Measurements from ENCODE around the gene CCDC57. TPM values are rescaled to one million over a fixed set of nuclear protein-coding genes. Genes with fewer than 3 reads are reported as not detected.

The CCDC57 gene
- total RNA-seq, 4 donors from 2014 or later: 7.9 to 22.1 (median 9.8) TPM

GRCh38 chr17:82090549-82091263 lies 121.9 kb downstream of the CCDC57 start:
- WGBS, 2 donors: 88% methylated on average over 3 to 14 of the region's 29 CpGs
- Histone ChIP-seq H3K27ac (no peak overlapping the region), H3K9me3 (no peaks in the 10 kb centered on the region), H3K4me3 (no peak overlapping the region), H3K27me3 (no peaks in the 10 kb centered on the region), H3K4me1 (peaks cover 0 to 8% (median 4%) of the 10 kb centered on the region in 3 donors), H3K36me3 (peaks cover 93 to 100% (median 94%) of the 10 kb centered on the region in 3 donors)
- intact Hi-C loops (cut with DNase I): no loop called here
- DNase-seq: no peak
- TF ChIP-seq POLR2A (IDR thresholded peaks at IDR 0.05): no peak
- no peak for TF ChIP-seq CTCF (IDR thresholded peaks at IDR 0.05)

GRCh38 chr17:82089723-82090548 lies 122.7 kb downstream of the CCDC57 start:
- Histone ChIP-seq H3K27ac (no peak overlapping the region), H3K9me3 (no peaks in the 10 kb centered on the region), H3K4me1 (no peaks in the 10 kb centered on the region), H3K36me3 (peaks cover 95 to 100% (median 96%) of the 10 kb centered on the region in 3 donors), H3K4me3 (no peak overlapping the region), H3K27me3 (no peaks in the 10 kb centered on the region)
- intact Hi-C loops (cut with DNase I): no loop called here
- TF ChIP-seq CTCF (IDR thresholded peaks at IDR 0.05): no peak
- TF ChIP-seq POLR2A (IDR thresholded peaks at IDR 0.05): no peak
- no peak for DNase-seq
- 89% methylated on average over 5 of the region's 29 CpGs; no CpG with 5 or more reads in 1 of the 2 donors for WGBS, 2 donors

- intact Hi-C loops (cut with DNase I): no loop called here
- Histone ChIP-seq H3K27ac (no peak overlapping the region), H3K4me1 (no peaks in the 10 kb centered on the region), H3K36me3 (peaks cover 97 to 100% (median 99%) of the 10 kb centered on the region in 3 donors), H3K4me3 (no peak overlapping the region), H3K9me3 (no peaks in the 10 kb centered on the region), H3K27me3 (no peaks in the 10 kb centered on the region)
- WGBS, 2 donors: 97% methylated on average over 7 of the region's 47 CpGs; no CpG with 5 or more reads in 1 of the 2 donors
- TF ChIP-seq POLR2A (IDR thresholded peaks at IDR 0.05) (no peak), CTCF (IDR thresholded peaks at IDR 0.05) (no peak)
- DNase-seq: no peak
Observed at GRCh38 chr17:82088838-82089722, 123.6 kb downstream of the CCDC57 start.

- intact Hi-C loops (cut with DNase I): no loop called here
- Histone ChIP-seq H3K27ac (no peak overlapping the region), H3K27me3 (no peaks in the 10 kb centered on the region), H3K36me3 (peaks cover 96 to 100% (median 99%) of the 10 kb centered on the region in 3 donors), H3K9me3 (no peaks in the 10 kb centered on the region), H3K4me1 (no peaks in the 10 kb centered on the region), H3K4me3 (no peak overlapping the region)
- TF ChIP-seq POLR2A (IDR thresholded peaks at IDR 0.05) (no peak), CTCF (IDR thresholded peaks at IDR 0.05) (no peak)
- 90 to 92% methylated on average over 2 to 7 of the region's 48 CpGs for WGBS, 2 donors
- DNase-seq: no peak
Observed at GRCh38 chr17:82087961-82088837, 124.4 kb downstream of the CCDC57 start.

All from esophagus squamous epithelium (tissue), 5 donors.